RCC 7860 (cell line): ENCODE results near the gene TEAD2.
"Not testable (repeated sequence)": the region's sequence is repeated elsewhere in the genome, so short reads cannot be mapped to it uniquely, and the experiment has no call there.

Source experiments
- DNase-seq: peaks from one replicate; pipeline ENCODE4 v3.0.0-alpha.2; 2015; ENCODE audit warnings: low spot score
- FAIRE-seq: peaks from 2 replicates; lab custom pipeline; 2012; peaks lifted over from hg19 to GRCh38; lab: Jason Lieb, UNC

The TEAD2 gene

GRCh38 chr19:49333811-49334288, 28.4 kb downstream of the TEAD2 start:
- FAIRE-seq (no peak), DNase-seq (no peak)

- FAIRE-seq (no peak), DNase-seq (no peak)
These were observed 28.8 kb downstream of the TEAD2 start for GRCh38 chr19:49333418-49333805.

GRCh38 chr19:49332691-49333417, 29.4 kb downstream of the TEAD2 start:
- FAIRE-seq = not testable (repeated sequence)

GRCh38 chr19:49331616-49332055, 30.6 kb downstream of the TEAD2 start:
- DNase-seq = peak; percentile 16
- no peak for FAIRE-seq

More at GRCh38 chr19:49332691-49333417, 29.4 kb downstream of the TEAD2 start:
- DNase-seq = not testable (repeated sequence)

- not testable (repeated sequence) for DNase-seq, FAIRE-seq
These were observed 31.0 kb downstream of the TEAD2 start for GRCh38 chr19:49331187-49331586.

- FAIRE-seq (no peak), DNase-seq (no peak)
These were observed 33.5 kb downstream of the TEAD2 start for GRCh38 chr19:49328741-49329140.

- DNase-seq = no peak
These were observed 34.2 kb downstream of the TEAD2 start for GRCh38 chr19:49327878-49328544.

GRCh38 chr19:49326165-49326704, 36.0 kb downstream of the TEAD2 start:
- DNase-seq = no peak
- FAIRE-seq = no peak

More at GRCh38 chr19:49327878-49328544, 34.2 kb downstream of the TEAD2 start:
- FAIRE-seq = no peak

GRCh38 chr19:49325756-49326155, 36.5 kb downstream of the TEAD2 start:
- not testable (repeated sequence) for FAIRE-seq, DNase-seq

- DNase-seq (no peak), FAIRE-seq (no peak)
These were observed 37.2 kb downstream of the TEAD2 start, which contains the start of gene SLC6A16 for GRCh38 chr19:49324801-49325576. Gene SLC6A16 (minus strand): TSS chr19:49325191. CDS start chr19:49311347, 13,844 bp downstream.

GRCh38 chr19:49318296-49318695, 43.9 kb downstream of the TEAD2 start:
- FAIRE-seq = no peak
- no peak for DNase-seq

GRCh38 chr19:49316284-49316683, 45.9 kb downstream of the TEAD2 start:
- no peak for DNase-seq
- FAIRE-seq = no peak

- FAIRE-seq (no peak), DNase-seq (no peak)
These were observed 47.1 kb downstream of the TEAD2 start for GRCh38 chr19:49315111-49315510.

GRCh38 chr19:49309087-49309486, 53.1 kb downstream of the TEAD2 start:
- no peak for FAIRE-seq
- no peak for DNase-seq

GRCh38 chr19:49306734-49307133, 55.5 kb downstream of the TEAD2 start:
- not testable (repeated sequence) for DNase-seq, FAIRE-seq

GRCh38 chr19:49301866-49302252, 60.4 kb downstream of the TEAD2 start:
- DNase-seq = no peak
- FAIRE-seq = no peak

GRCh38 chr19:49301165-49301865, 60.9 kb downstream of the TEAD2 start:
- DNase-seq = no peak
- FAIRE-seq = no peak

GRCh38 chr19:49298653-49299052, 63.6 kb downstream of the TEAD2 start:
- FAIRE-seq, DNase-seq: not testable (repeated sequence)

- DNase-seq (no peak), FAIRE-seq (no peak)
These were observed 64.8 kb downstream of the TEAD2 start for GRCh38 chr19:49297403-49297802.

- FAIRE-seq (no peak), DNase-seq (no peak)
These were observed 66.9 kb downstream of the TEAD2 start for GRCh38 chr19:49295208-49295880.
